ENCODE data around the gene NRIP1.

Gene NRIP1, protein sequence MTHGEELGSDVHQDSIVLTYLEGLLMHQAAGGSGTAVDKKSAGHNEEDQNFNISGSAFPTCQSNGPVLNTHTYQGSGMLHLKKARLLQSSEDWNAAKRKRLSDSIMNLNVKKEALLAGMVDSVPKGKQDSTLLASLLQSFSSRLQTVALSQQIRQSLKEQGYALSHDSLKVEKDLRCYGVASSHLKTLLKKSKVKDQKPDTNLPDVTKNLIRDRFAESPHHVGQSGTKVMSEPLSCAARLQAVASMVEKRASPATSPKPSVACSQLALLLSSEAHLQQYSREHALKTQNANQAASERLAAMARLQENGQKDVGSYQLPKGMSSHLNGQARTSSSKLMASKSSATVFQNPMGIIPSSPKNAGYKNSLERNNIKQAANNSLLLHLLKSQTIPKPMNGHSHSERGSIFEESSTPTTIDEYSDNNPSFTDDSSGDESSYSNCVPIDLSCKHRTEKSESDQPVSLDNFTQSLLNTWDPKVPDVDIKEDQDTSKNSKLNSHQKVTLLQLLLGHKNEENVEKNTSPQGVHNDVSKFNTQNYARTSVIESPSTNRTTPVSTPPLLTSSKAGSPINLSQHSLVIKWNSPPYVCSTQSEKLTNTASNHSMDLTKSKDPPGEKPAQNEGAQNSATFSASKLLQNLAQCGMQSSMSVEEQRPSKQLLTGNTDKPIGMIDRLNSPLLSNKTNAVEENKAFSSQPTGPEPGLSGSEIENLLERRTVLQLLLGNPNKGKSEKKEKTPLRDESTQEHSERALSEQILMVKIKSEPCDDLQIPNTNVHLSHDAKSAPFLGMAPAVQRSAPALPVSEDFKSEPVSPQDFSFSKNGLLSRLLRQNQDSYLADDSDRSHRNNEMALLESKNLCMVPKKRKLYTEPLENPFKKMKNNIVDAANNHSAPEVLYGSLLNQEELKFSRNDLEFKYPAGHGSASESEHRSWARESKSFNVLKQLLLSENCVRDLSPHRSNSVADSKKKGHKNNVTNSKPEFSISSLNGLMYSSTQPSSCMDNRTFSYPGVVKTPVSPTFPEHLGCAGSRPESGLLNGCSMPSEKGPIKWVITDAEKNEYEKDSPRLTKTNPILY (N-terminal part only)

GRCh38 chr21:15064576-15065391 is at the start of gene NRIP1:
TSS of gene NRIP1 (minus strand) at chr21:15065000. CDS start at chr21:14968192, 96,808 bp downstream.
- peak; percentile 87 for DNase-seq

DNA sequence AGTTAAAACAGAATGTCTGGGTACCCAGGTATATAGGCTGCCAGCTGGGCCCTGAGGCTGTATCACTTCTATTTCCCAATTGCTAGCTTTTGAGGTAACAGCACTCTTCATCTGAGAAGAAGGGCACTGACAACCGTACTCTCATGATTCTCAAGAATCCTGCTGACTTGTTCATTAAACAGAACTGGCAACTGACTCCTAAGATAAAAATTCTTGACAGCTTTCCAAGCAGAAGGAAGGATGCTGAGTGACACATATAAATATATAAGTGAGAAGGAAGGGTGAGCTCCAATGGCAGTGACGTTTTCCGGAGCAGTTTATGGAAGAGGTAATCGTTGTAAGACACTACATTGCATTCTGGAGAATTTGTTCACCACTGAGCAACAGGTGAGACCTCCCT is 48.1 kb upstream of the NRIP1 start:
- no peak for DNase-seq

GRCh38 chr21:15108801-15109200 is 44.0 kb upstream of the NRIP1 start:
- DNase-seq: no peak

DNA sequence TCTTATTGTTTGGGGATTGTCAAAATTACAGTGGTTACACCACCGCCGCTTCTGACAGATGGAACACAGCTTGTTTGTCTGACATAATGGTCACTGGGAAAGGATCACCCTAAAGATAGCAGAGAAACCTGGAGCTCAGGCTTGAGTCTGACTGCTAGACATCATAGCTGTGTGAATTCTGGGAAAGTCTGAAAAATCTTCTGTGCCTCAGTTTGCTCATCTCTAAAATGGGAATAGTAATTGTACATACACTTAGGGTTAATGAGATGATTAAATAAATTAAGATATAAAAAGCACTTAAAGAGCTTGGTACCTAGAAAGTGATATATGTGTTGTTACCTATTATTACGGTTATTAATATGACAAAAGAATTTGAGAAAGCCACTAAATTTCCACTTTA is 39.7 kb upstream of the NRIP1 start:
- DNase-seq: no peak

DNA sequence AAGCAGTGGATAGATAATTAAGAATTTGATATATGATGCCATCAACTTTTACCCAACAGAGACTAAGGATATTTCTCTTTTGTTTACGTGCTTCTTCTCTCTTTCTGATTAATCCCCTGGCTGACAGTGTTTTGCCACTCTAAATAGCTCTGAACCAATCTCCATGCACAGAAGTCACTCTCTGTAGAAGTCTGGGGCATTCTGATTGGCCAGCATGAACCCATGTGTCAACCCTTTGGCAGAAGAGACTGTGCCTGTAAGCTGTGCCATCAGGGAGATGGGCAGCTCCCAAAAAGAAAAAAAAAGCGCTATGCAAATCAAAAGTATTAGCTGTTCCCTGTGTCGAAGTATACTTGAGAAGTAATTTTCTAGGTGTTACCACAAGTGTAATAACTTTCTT is 34.1 kb upstream of the NRIP1 start:
- no peak for DNase-seq

DNA sequence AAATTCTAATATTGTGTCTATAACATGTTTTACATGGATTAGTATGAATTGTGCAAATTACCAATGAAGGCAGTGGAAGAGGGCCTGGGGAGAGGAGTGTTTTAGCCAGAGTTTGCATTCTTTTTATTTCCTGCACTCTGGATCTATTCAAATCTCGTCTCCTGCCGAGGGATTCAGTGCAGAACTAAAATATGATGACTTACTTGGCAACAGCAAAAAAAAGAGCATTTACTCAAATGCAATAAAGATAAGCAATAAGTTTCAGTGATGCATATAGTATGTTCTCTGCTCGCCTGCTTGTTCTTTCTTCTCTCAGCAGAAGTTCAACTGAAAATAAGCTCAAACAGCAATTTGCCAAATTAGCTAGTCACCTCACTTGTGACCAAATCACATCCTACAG is 33.4 kb upstream of the NRIP1 start:
- DNase-seq: no peak

GRCh38 chr21:15097580-15097979 is 32.8 kb upstream of the NRIP1 start:
- DNase-seq: no peak

DNA sequence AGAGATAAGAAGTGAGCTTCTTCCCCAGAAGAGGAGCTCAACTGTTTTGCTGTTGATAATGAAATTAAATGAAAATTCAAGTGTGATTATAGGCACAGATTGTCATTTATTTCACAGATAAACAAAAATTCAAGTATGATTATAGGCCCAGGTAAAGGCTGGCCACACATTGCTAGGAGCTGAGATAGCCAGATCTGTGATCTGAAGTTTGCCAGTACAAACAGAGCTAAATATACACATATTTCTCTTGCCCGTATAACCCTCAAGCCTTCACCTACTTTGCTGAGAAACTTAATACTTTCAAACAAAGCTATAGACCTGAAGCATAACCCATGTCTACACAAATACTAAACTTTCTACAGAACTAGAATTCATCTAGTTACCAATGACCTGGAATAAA is 31.3 kb upstream of the NRIP1 start:
- DNase-seq: no peak

- no peak for DNase-seq
Observed at GRCh38 chr21:15095326-15095725, 30.5 kb upstream of the NRIP1 start.

DNA sequence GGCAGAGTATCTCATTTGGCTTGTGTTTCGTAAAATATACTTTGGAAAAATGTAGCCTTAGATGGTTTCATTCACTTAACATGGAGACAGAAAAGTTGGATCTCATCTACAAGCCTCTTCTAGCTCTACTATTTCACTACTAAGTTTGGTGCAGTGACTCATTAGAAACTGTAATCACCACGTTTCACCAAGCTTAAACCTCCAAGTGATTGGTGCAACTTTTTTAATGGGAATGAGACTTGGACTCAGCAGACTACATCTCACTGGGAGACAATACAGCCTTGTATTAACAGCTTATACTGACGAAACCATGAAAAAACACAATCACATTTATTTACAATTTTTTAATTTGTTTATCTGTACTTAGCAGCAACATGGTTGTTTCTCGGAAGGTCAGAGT is 29.9 kb upstream of the NRIP1 start:
- DNase-seq: no peak

DNA sequence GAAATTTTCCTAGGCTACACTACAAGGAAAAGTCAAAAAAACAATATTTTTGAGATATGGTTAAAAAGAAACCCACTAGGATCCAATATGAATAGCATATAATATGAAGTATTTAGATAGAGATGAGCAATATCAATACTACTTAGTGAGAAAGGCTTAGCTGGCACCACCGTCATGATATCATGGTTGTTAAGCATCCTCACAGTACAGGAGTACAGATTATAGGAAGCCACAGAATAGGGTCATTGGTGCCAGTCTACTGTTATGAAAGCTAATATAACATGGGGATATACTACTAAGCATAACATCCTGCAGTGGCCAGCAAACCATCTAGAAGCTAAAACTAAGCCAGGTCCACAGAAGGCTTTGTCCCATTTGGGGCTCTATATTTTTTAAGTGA is 28.4 kb upstream of the NRIP1 start:
- no peak for DNase-seq

DNA sequence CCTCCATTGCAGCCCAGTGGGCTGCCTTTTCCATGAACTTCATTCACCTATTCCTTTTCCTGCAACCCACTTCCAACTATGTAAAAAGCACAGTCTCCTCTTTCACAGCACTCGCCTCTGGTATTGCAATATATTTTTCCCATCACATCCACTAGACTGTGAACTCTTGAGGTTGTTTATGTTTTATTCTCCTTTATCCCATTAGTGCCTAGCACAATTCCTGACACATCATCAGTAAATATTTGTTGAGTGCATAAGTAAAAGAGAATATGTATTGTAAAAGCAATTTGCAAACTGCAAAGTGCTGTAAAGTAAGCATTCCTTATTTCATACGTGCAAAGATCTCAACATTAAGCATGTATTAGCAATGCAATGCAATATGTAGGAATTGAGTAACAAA is 27.9 kb upstream of the NRIP1 start:
- DNase-seq: no peak

DNA sequence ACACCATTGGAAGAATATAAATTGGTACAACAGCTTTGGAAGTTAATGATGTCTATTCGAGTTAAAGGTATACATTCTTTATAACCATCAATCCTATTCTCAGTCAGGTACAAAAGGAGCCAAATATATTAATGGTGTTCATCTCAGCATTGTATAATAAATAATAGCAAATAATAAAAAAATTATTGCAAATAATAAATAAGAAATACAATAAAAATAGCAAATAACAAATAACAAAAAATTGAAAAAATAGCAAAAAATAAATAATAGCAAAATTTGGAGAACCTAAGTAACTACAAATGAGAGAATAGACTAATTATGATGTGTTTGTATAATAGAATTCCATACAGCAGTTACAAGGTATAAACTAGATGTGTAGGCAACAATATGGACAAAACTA is 25.6 kb upstream of the NRIP1 start:
- DNase-seq: no peak

GRCh38 chr21:15088488-15088887 is 23.7 kb upstream of the NRIP1 start:
- no peak for DNase-seq

DNA sequence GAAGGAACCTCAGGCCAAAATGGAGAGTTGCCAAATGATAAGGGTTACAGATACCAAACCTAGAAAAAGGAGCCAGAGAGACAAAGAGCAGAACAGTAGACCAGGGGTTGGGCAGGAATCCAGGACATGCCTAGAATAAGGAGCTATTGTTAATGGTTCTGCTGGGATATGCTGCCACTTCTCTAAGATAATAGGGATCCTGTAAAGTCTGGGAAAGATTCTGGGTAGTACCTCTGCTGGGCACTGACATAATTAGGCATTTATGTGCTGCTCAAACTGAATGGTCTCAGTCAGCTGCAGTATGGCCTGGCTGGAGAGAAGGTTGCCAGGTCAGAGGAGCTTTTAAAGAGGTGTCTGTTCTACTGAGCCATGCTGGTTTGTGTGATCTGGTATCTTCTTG is 19.9 kb upstream of the NRIP1 start:
- no peak for DNase-seq

GRCh38 chr21:15080526-15080925 is 15.7 kb upstream of the NRIP1 start:
- no peak for DNase-seq

DNA sequence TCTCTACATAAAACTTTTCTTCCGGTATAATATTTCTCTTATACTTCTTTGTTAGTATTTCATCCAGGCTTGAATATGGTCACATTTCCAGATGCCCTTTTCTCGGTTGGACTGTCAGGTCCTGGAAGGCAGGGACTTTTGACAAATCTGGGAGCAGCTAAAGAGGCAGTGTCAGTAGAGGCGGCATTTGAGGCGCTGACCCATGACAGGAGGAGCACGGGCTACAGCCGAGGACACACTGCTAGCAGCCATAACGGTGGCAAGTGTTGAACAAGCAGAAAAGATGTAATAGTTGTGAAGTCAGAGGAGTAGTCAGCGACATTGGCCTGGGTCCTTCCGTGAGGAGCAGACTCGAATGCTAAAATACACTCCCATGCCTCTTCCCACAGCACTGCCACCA is 14.5 kb upstream of the NRIP1 start:
- DNase-seq: no peak

GRCh38 chr21:15078180-15078579 is 13.4 kb upstream of the NRIP1 start:
- no peak for DNase-seq

- DNase-seq: no peak
Observed at GRCh38 chr21:15077529-15078145, 12.8 kb upstream of the NRIP1 start.

DNA sequence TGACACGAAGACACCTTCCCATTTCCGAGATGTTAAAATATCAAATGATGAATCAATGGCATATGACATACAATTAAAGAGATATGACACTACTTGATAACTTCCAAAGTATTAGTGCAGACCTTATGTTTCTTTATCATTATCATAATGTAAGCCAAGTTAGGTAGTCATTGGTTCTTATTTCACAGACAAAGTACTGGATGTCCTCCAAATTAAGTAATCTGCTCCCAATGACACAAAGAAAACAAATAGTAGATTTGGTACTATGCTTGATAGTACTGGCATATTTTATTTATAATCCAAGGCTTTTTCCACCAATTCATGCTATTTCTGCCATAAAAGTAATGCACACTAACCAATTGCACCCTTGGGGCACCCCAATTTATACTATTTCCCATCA is 11.9 kb upstream of the NRIP1 start:
- no peak for DNase-seq

DNA sequence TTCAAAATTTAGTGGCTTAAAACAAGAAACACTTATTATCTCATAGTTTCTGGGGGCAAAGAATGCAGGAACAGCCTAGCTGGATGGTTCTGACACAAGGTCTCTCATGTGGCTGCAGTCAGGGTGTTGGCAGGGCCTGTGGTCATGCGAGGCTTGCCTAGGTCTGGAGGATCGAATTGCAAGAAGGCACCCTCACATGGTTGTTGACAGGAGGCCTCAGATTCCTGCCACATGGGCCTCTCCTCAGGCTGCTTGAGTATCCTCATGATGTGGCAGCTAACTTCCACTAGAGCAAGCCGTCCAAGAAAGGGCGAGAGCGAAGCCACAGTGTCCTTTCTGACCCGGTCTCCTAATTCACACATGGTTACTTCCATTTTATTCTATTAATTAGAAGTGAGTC is 6.2 kb upstream of the NRIP1 start:
- no peak for DNase-seq

GRCh38 chr21:15066123-15066575 is 1.3 kb upstream of the NRIP1 start:
- DNase-seq: no peak

Measured in CD4-positive, alpha-beta T cell treated with Interferon gamma for 1 hour (primary cell).